Testis (tissue), 5 donors: ENCODE measurements around the gene RPS27L. TPM values are rescaled to one million over a fixed set of nuclear protein-coding genes. Genes with fewer than 3 reads are reported as not detected.

Experiments
- DNase-seq: peaks from one replicate; pipeline ENCODE4 v3.0.0-alpha.2; 2019
- H3K27ac ChIP-seq, 2 donors: fragments of 200-600 bp; sonication (generic); one replicate each; pipeline ENCODE4 v1.5.1; 2019
- H3K27me3 ChIP-seq: fragments of 200-600 bp; sonication (generic); one replicate; pipeline ENCODE4 v1.5.1; 2019
- H3K36me3 ChIP-seq: fragments of 200-600 bp; sonication (generic); one replicate; pipeline ENCODE4 v1.5.1; 2017; ENCODE audit warnings: low read depth; ENCODE audit errors: missing control alignments
- H3K4me1 ChIP-seq: fragments of 200-600 bp; sonication (generic); one replicate; pipeline ENCODE4 v1.5.1; 2019
- H3K4me3 ChIP-seq, 2 donors: fragments of 200-600 bp; sonication (generic); one replicate each; pipeline ENCODE4 v1.5.1; 2017 to 2019
- H3K9me3 ChIP-seq: fragments of 200-600 bp; sonication (generic); one replicate; pipeline ENCODE4 v1.5.1; 2017
- CTCF ChIP-seq, 3 experiments: fragments of 450-650 bp in 2 of 3; fragments of 200-600 bp in 1 of 3; sonication (generic) in 1 of 3; IDR thresholded peaks; one replicate each; pipeline ENCODE4 v1.5.1; 2016 to 2019; ENCODE audit warnings: antibody characterized with exemption in 3 of 3, mild to moderate bottlenecking in 2 of 3, moderate library complexity in 1 of 3
- POLR2A ChIP-seq: fragments of 450-650 bp; IDR thresholded peaks from one replicate; pipeline ENCODE4 v1.6.1; 2017; ENCODE audit warnings: antibody characterized with exemption, mild to moderate bottlenecking, moderate library complexity
- WGBS, 2 donors: methylation state at CpG; one replicate each; pipeline ENCODE4 v1.1.5; 2018; 5-methylcytosine and 5-hydroxymethylcytosine counted together
- intact Hi-C: fragments of 100-400 bp; cut with DNase I; formaldehyde crosslinking; loops from one replicate; pipeline ENCODE4 v1.15.1; 2023; ENCODE audit warnings: low total_unique reads
- long read RNA-seq, 2 donors: transcript quantifications; one replicate each; lab custom pipeline, GENCODE V29; 2026
- polyA plus RNA-seq: library from polyadenylated mRNA; stranded (reverse); fragments of 350-450 nt; fragmentation: Illumina TruSeq; extraction: RNeasy Lipid Tissue Mini Kit (QIAGEN cat#74804); gene quantifications from one replicate; pipeline ENCODE4 v1.2.3, GENCODE V29; 2014; ENCODE audit warnings: low read depth, low replicate concordance; ENCODE audit not compliant: insufficient read depth
- total RNA-seq, 2 donors: library from RNA; depleted of rRNA; stranded (reverse); fragments of >200 nt; gene quantifications; one replicate each; pipeline ENCODE4 v1.2.3, GENCODE V29; 2016

Gene RPS27L
- 10 to 100 TPM; 34.3 to 46.6 TPM for total RNA-seq
- 69.7 TPM for polyA plus RNA-seq
- long read RNA-seq, donor 1, full-length matches to known transcripts = 271 of 286 reads
- long read RNA-seq, donor 1, partial matches to known transcripts = 15 of 286 reads
- long read RNA-seq, donor 1, other reads (novel, unspliced or antisense) = 0 of 286 reads
- long read RNA-seq, donor 2, full-length matches to known transcripts = 134 of 134 reads
- long read RNA-seq, donor 2, partial matches to known transcripts = 0 of 134 reads
- long read RNA-seq, donor 2, other reads (novel, unspliced or antisense) = 0 of 134 reads

GRCh38 chr15:63157118-63157843 is at the start of gene RPS27L:
RPS27L (minus strand) TSS chr15:63157477; CDS start chr15:63157405, 72 bp downstream.
- peak within 1 kb of the TSS; percentile 96 to 99 for H3K27ac ChIP-seq
- 1 to 2% methylated on average over 24 to 60 of the region's 60 CpGs for WGBS, 2 donors
- H3K27me3 ChIP-seq = no peaks in the 10 kb centered on the region
- DNase-seq = peak; percentile 96
- H3K4me3 ChIP-seq = peak within 1 kb of the TSS; percentile 94 to 95
- no peaks in the 10 kb centered on the region for H3K36me3 ChIP-seq
- intact Hi-C loops = no loop called here
- TF ChIP-seq POLR2A (peak; percentile 46), CTCF (IDR thresholded peaks at IDR 0.05) (no peak)
- peaks cover 5% of the 10 kb centered on the region for H3K4me1 ChIP-seq
- no peaks in the 10 kb centered on the region for H3K9me3 ChIP-seq

- TF ChIP-seq CTCF (IDR thresholded peaks at IDR 0.05) = no peak
- no peak for TF ChIP-seq POLR2A
- 88 to 92% methylated on average over 2 of the region's 2 CpGs for WGBS, 2 donors
- H3K4me1 ChIP-seq = peaks cover 11% of the 10 kb centered on the region
Measured at GRCh38 chr15:63206079-63206478, 48.8 kb upstream of the RPS27L start.

DNA sequence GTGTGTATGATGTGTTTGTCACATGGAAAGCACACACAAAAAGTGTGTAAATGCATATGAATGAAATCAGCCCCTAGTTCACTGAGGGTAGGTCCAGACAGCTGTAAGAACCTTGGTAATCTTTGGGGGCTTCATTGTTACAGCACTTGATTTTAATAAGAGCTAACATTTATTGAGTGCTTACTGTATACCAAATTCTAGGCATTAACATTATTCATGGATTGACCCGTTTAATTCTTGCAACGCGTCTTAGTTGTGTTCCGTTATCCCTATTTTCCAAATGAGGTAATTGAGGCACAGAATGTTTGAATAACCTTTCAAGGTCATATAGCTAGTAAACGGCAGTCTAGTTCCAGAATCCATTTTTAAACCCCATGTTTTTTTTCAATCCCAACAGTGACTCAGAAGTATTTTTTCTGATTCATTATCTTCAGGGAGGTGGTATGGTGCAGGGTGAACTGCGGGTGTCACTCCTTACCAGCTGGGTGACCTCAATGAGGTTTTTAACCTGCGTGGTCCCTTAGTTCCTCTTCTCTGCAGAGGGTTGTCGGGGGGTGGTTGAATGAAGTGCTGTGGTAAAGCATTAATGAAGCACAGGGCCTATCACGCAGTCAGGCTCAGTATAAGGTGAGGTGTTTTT is 46.3 kb upstream of the RPS27L start:
- intact Hi-C loops = no loop called here
- 87 to 88% methylated on average over 9 of the region's 9 CpGs for WGBS, 2 donors
- no peaks in the 10 kb centered on the region for H3K9me3 ChIP-seq
- H3K36me3 ChIP-seq = no peaks in the 10 kb centered on the region
- no peak overlapping the region for H3K27ac ChIP-seq
- no peaks in the 10 kb centered on the region for H3K27me3 ChIP-seq
- TF ChIP-seq CTCF (IDR thresholded peaks at IDR 0.05) = no peak
- DNase-seq = no peak
- no peaks in the 10 kb centered on the region for H3K4me1 ChIP-seq
- H3K4me3 ChIP-seq = no peak overlapping the region

More at GRCh38 chr15:63206079-63206478, 48.8 kb upstream of the RPS27L start:
- Histone ChIP-seq H3K27me3 (no peaks in the 10 kb centered on the region), H3K4me3 (no peak overlapping the region), H3K36me3 (no peaks in the 10 kb centered on the region), H3K9me3 (no peaks in the 10 kb centered on the region), H3K27ac (no peak overlapping the region)
- DNase-seq = no peak
- intact Hi-C loops = no loop called here

- 57 to 61% methylated on average over 5 of the region's 5 CpGs for WGBS, 2 donors
- DNase-seq = no peak
- H3K27ac ChIP-seq = no peak overlapping the region
Measured at GRCh38 chr15:63202861-63203260, 45.6 kb upstream of the RPS27L start.

More at GRCh38 chr15:63202861-63203260, 45.6 kb upstream of the RPS27L start:
- H3K4me3 ChIP-seq = no peak overlapping the region
- no peaks in the 10 kb centered on the region for H3K36me3 ChIP-seq
- no peak for TF ChIP-seq POLR2A
- TF ChIP-seq CTCF (IDR thresholded peaks at IDR 0.05) = no peak
- intact Hi-C loops = no loop called here
- H3K27me3 ChIP-seq = no peaks in the 10 kb centered on the region
- no peaks in the 10 kb centered on the region for H3K9me3 ChIP-seq
- H3K4me1 ChIP-seq = no peaks in the 10 kb centered on the region
